Smooth muscle cell of the umbilical artery (primary cell): ENCODE measurements around the gene DISC1. TPM values are rescaled to one million over a fixed set of nuclear protein-coding genes. Genes with fewer than 3 reads are reported as not detected.

Experiments
- total RNA-seq: library from RNA; depleted of rRNA; stranded (reverse); fragments of >200 nt; gene quantifications from 2 replicates; pipeline ENCODE4 v1.2.3, GENCODE V29; 2014

The DISC1 gene
- total RNA-seq, result 5.3 and 6.7 TPM in 2 replicates

GRCh38 chr1:231626535-231626950, at the start of gene DISC1:
Gene DISC1, plus strand, starts transcription at chr1:231626790. Its CDS starts 78 bp downstream, at chr1:231626868.

Other genes starting within 250 kb of the DISC1 start
- 76.3 and 81.5 TPM in 2 replicates for gene EGLN1, start 204.5 kb upstream of the DISC1 start, total RNA-seq
- gene TSNAX, start 98.1 kb upstream of the DISC1 start, total RNA-seq, result 45.1 and 52.0 TPM in 2 replicates